Bronchial epithelial cell (primary cell): ENCODE measurements around the gene IRX3. TPM values are rescaled to one million over a fixed set of nuclear protein-coding genes. Genes with fewer than 3 reads are reported as not detected.

Experiments
- DNase-seq: peaks from one replicate; pipeline ENCODE4 v3.0.0-alpha.2; 2010; ENCODE audit warnings: low read depth
- FAIRE-seq: peaks from 2 replicates; lab custom pipeline; 2011; peaks lifted over from hg19 to GRCh38; lab: Jason Lieb, UNC
- H3K27me3 ChIP-seq: 2 replicates; pipeline ENCODE4 v1.5.1; 2011; ENCODE audit warnings: low read length; ENCODE audit not compliant: control insufficient read depth, insufficient read depth
- H3K36me3 ChIP-seq: 2 replicates; pipeline ENCODE4 v1.5.1; 2011; ENCODE audit warnings: low read length; ENCODE audit not compliant: control insufficient read depth, insufficient read depth
- H3K4me3 ChIP-seq: 2 replicates; pipeline ENCODE4 v1.5.1; 2011; ENCODE audit warnings: mild to moderate bottlenecking, low read depth, low read length, control low read depth
- total RNA-seq: library from RNA; depleted of rRNA; stranded (reverse); fragments of >200 nt; gene quantifications from 2 replicates; pipeline ENCODE4 v1.2.1, GENCODE V29; 2014
- TF ChIP-seq, protein P1 (sequence below): IDR thresholded peaks from 2 replicates; pipeline ENCODE4 v1.5.1; 2011; ENCODE audit warnings: mild to moderate bottlenecking, moderate library complexity, low read length, control low read depth, inconsistent platforms; ENCODE audit not compliant: insufficient read depth, severe bottlenecking

The IRX3 gene
- total RNA-seq, 1 donor from 2014 or later, result 2.1 TPM

DNA sequence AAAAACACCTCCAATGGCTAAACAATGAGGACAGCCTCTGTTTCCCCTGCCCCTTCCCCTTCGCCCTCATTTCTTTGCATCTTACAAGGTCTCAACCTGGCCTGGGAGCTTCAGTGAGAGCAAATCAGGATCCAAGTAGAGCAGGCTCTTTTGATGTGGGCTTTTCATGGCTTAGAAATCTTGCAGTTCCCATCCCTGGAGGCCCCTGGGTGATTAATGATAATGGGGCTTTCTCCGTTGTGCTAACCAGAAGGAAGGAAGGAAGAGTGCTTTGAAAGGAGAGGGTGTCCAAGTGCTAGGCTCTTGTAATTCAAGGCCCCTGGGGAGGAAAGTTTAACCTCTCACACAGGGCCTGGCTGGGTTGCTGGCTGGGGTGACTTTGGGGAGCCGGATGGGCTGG lies 18.5 kb upstream of the IRX3 start:
- H3K27me3 ChIP-seq, result peaks cover 2% of the 10 kb centered on the region
- H3K4me3 ChIP-seq, result no peak overlapping the region
- H3K36me3 ChIP-seq, result no peaks in the 10 kb centered on the region
- TF ChIP-seq, protein P1, sequence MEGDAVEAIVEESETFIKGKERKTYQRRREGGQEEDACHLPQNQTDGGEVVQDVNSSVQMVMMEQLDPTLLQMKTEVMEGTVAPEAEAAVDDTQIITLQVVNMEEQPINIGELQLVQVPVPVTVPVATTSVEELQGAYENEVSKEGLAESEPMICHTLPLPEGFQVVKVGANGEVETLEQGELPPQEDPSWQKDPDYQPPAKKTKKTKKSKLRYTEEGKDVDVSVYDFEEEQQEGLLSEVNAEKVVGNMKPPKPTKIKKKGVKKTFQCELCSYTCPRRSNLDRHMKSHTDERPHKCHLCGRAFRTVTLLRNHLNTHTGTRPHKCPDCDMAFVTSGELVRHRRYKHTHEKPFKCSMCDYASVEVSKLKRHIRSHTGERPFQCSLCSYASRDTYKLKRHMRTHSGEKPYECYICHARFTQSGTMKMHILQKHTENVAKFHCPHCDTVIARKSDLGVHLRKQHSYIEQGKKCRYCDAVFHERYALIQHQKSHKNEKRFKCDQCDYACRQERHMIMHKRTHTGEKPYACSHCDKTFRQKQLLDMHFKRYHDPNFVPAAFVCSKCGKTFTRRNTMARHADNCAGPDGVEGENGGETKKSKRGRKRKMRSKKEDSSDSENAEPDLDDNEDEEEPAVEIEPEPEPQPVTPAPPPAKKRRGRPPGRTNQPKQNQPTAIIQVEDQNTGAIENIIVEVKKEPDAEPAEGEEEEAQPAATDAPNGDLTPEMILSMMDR, result no peak
- FAIRE-seq (no peak), DNase-seq (no peak)

DNA sequence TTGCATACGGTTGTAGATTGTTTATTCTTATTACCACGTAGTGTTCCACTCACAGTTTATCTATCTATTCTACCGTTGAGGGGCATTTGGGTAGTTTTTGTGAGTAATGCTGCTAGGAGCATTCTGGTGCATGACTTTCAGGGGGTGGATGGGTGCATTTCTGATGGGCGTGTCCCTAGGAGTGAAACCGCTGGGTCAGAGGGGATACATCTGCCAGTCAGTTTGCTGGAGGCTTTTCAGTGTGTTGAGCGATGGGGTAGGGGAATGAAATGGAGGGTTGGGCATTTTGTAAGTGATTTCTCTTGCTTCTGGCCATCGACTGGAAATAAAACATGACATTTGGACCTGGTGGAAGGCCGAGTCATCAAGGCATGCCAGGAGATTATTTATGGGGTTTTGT lies 17.0 kb upstream of the IRX3 start:
- no peak for DNase-seq
- TF ChIP-seq, protein P1, result no peak
- no peak for FAIRE-seq
- peaks cover 2% of the 10 kb centered on the region for H3K27me3 ChIP-seq
- H3K4me3 ChIP-seq, result no peak overlapping the region
- H3K36me3 ChIP-seq, result no peaks in the 10 kb centered on the region

DNA sequence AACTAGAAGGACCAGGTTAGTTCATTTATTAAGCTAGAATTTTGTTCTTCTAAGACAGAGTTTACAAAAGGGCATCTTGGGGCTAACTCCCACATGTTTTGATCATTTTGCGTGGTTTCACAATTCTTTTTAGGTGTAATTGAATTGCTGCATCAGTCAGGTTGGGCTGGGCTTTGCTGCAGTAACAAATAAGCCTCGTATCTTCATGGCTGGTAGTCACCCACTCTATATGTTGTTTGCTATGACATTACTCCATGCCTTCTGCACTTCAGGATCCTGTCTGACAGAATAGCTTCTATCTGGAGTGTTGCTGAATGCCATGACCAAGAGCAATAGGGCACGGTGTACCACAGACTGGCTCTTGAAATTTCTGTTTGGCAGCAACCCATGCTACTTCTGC lies 10.6 kb upstream of the IRX3 start:
- no peak for FAIRE-seq
- TF ChIP-seq, protein P1, result no peak
- H3K36me3 ChIP-seq, result no peaks in the 10 kb centered on the region
- DNase-seq, result no peak
- no peak overlapping the region for H3K4me3 ChIP-seq
- no peaks in the 10 kb centered on the region for H3K27me3 ChIP-seq

DNA sequence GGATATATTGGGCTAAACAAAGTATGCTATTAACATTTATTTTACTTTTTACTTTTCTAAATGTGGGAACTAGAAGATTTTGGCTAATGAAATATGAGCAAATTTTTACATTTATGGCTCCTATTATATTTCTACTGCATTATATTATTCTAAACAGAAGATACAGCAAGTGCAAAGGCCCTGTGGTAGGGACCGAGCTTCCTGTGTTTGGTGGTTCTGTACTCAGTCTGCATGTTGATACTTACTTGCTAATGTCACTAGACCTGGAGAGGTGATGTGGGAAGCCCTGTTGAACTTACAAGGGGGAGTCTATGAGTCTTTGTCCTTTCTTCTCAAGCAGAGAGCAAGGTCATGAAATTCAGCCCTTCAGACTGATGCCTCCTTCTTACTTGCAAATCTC lies 10.0 kb upstream of the IRX3 start:
- no peaks in the 10 kb centered on the region for H3K36me3 ChIP-seq
- no peak overlapping the region for H3K4me3 ChIP-seq
- no peaks in the 10 kb centered on the region for H3K27me3 ChIP-seq
- no peak for FAIRE-seq
- DNase-seq, result no peak
- TF ChIP-seq, protein P1, result no peak

DNA sequence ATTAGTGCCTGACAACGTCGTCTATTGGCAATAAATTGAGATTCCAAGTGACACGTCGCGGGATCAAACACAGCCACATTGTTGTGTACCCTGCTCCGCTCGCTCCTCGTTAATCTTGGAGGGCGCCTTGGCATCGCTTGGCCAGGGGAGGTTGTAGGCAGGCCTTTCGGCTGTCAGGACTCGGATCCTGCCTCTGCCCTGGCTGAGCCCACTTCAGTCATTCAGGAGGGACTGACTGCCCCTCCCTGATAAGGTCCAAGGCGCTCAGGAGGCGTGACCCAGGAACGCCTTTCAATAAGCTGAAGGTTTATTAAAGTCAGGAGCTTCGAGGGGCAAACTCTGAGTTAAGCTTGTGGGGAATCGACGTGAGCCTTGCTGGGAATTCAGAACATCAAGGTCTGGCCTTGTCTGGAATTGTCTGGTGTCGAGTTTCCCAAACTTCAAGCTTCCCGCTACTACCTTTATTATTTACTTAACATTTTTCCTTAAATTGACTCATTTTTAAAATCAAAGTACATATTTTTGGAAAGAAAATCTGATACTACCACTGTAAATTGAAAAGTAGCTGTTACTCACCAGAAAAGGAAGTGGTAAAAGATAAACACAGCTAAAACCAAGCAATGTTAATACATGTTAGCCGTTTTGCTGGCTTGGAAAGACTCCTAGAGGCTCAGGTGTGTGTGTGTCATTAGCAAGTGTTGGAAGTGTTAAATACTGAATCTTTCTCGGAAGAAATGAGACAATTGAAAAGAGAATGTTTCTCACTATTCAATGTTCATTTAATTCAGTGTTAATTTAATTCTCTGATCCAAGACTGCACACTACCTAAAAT lies 5.3 kb upstream of the IRX3 start:
- Histone ChIP-seq H3K27me3 (no peaks in the 10 kb centered on the region), H3K4me3 (no peak overlapping the region), H3K36me3 (no peaks in the 10 kb centered on the region)
- TF ChIP-seq, protein P1, result no peak
- DNase-seq, result peak; percentile 73
- FAIRE-seq, result no peak
